Esophagus squamous epithelium (tissue), 5 donors: Measurements from ENCODE around the gene CTBS. TPM values are rescaled to one million over a fixed set of nuclear protein-coding genes. Genes with fewer than 3 reads are reported as not detected.

Experiments
- DNase-seq: peaks from one replicate; lab custom pipeline; 2025; lab: John Stamatoyannopoulos, UW
- H3K27ac ChIP-seq, 4 donors: fragments of 200-600 bp; sonication (generic); one replicate each; pipeline ENCODE4 v1.5.1; 2016 to 2019; ENCODE audit warnings: mild to moderate bottlenecking in 1 of 4
- H3K27me3 ChIP-seq, 4 donors: fragments of 200-600 bp; sonication (generic); 1 replicate in 3 of 4; 2 replicates in 1 of 4; pipeline versions ENCODE4 v1.5.1 to v1.6.0; 2017 to 2021; ENCODE audit warnings: antibody characterized with exemption in 1 of 4
- H3K36me3 ChIP-seq, 3 donors: fragments of 200-600 bp; sonication (generic); one replicate each; pipeline ENCODE4 v1.5.1; 2016 to 2019
- H3K4me1 ChIP-seq, 3 donors: fragments of 200-600 bp; sonication (generic); one replicate each; pipeline ENCODE4 v1.5.1; 2017 to 2019
- H3K4me3 ChIP-seq, 4 donors: fragments of 200-600 bp; sonication (generic); 1 replicate in 3 of 4; 2 replicates in 1 of 4; pipeline ENCODE4 v1.5.1; 2016 to 2019; ENCODE audit warnings: mild to moderate bottlenecking in 2 of 4, moderate library complexity in 1 of 4
- H3K9me3 ChIP-seq, 3 donors: fragments of 200-600 bp; sonication (generic); one replicate each; pipeline ENCODE4 v1.5.1; 2016 to 2019
- CTCF ChIP-seq, 6 experiments: fragments of 450-650 bp in 4 of 6; fragments of 200-600 bp in 2 of 6; sonication (generic) in 2 of 6; IDR thresholded peaks; one replicate each; pipeline ENCODE4 v1.5.1; 2016 to 2019; ENCODE audit warnings: antibody characterized with exemption in 6 of 6, mild to moderate bottlenecking in 4 of 6, moderate library complexity in 4 of 6
- POLR2A ChIP-seq, 4 donors: fragments of 450-650 bp; IDR thresholded peaks; one replicate each; pipeline ENCODE4 v1.6.1; 2017; ENCODE audit warnings: antibody characterized with exemption in 4 of 4, mild to moderate bottlenecking in 4 of 4, moderate library complexity in 3 of 4
- WGBS, 2 donors: methylation state at CpG; one replicate each; pipeline ENCODE4 v1.1.5; 2018; 5-methylcytosine and 5-hydroxymethylcytosine counted together
- intact Hi-C: fragments of 100-400 bp; cut with DNase I; formaldehyde crosslinking; loops from one replicate; pipeline ENCODE4 v1.15.0; 2022
- total RNA-seq, 4 donors: library from RNA; depleted of rRNA; stranded (reverse); fragments of >200 nt; gene quantifications; one replicate each; pipeline ENCODE4 v1.1.0, GENCODE V29; 2016
- donor health status: DM: yes; HTN: yes; CAD: no.

Gene CTBS
- total RNA-seq, 4 donors from 2014 or later = 4.9 to 12.0 (median 10.3) TPM

DNA sequence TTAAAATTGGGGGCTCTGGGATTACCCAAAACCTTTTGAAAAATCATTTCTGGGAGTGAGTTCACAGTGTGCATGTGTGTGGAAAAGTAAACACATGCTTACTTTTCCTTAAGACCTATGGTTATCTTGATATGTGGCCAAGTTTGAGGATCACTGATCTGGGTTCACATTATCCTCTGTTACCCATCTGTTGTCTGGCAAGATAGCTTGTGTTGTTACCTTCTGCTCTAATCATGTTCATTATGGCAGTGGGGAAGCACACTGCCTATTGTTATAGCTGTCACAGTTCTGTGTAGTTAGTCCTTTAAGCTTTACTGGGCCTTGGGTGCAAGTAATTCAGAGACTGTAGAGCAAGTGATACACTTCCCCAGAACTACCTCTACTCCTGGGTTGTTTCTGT, 5.0 kb downstream of the CTBS start:
- no peak for TF ChIP-seq POLR2A (IDR thresholded peaks at IDR 0.05)
- no peak for TF ChIP-seq CTCF (IDR thresholded peaks at IDR 0.05)
- intact Hi-C loops = no loop called here
- Histone ChIP-seq H3K27me3 (no peaks in the 10 kb centered on the region), H3K9me3 (no peaks in the 10 kb centered on the region), H3K4me1 (peaks cover 10 to 44% (median 18%) of the 10 kb centered on the region in 3 donors), H3K4me3 (no peak overlapping the region), H3K27ac (no peak overlapping the region), H3K36me3 (peaks cover 0 to 50% (median 3%) of the 10 kb centered on the region in 3 donors)
- DNase-seq = no peak

GRCh38 chr1:84550826-84551225, 23.4 kb downstream of the CTBS start:
- Histone ChIP-seq H3K36me3 (peaks cover 0 to 17% (median 0%) of the 10 kb centered on the region in 3 donors), H3K4me3 (no peak overlapping the region), H3K27me3 (no peaks in the 10 kb centered on the region), H3K27ac (no peak overlapping the region), H3K4me1 (no peaks in the 10 kb centered on the region), H3K9me3 (no peaks in the 10 kb centered on the region)
- intact Hi-C loops = no loop called here
- no peak for TF ChIP-seq CTCF (IDR thresholded peaks at IDR 0.05)
- TF ChIP-seq POLR2A (IDR thresholded peaks at IDR 0.05) = no peak
- WGBS, 2 donors = 79 to 80% methylated on average over 2 of the region's 2 CpGs
- DNase-seq = no peak

GRCh38 chr1:84541679-84542078, 32.6 kb downstream of the CTBS start:
- Histone ChIP-seq H3K36me3 (peaks cover 0 to 21% (median 0%) of the 10 kb centered on the region in 3 donors), H3K4me3 (no peak overlapping the region), H3K4me1 (no peaks in the 10 kb centered on the region), H3K9me3 (no peaks in the 10 kb centered on the region), H3K27ac (no peak overlapping the region), H3K27me3 (no peaks in the 10 kb centered on the region)
- TF ChIP-seq POLR2A (IDR thresholded peaks at IDR 0.05) (no peak), CTCF (IDR thresholded peaks at IDR 0.05) (peak in 2 of 6 experiments; percentile 4 to 29)
- WGBS, 2 donors = 89 to 90% methylated on average over 4 of the region's 4 CpGs
- intact Hi-C loops = no loop called here
- DNase-seq = no peak

DNA sequence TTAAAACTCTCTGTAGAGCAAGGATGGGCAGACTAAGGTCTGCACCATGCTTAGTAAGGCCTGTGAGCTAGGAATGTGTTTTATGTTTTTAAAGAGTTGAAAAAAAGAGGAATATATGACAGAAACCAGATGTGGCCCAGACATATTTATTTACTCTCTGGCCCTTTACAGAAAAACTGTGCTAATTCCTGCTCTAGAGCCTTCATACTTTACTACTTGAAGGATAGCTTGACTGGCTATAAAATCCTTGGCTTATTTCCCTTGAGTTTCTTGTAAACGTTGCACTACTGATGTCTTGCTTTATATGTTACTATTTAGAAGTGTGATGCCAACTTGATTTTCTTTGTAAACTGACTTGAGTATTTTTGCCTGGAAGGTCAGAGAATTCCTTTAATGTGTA, 33.5 kb downstream of the CTBS start:
- no peaks in the 10 kb centered on the region for H3K27me3 ChIP-seq
- TF ChIP-seq POLR2A (IDR thresholded peaks at IDR 0.05) (no peak), CTCF (IDR thresholded peaks at IDR 0.05) (no peak)
- H3K36me3 ChIP-seq = peaks cover 0 to 21% (median 0%) of the 10 kb centered on the region in 3 donors
- H3K27ac ChIP-seq = no peak overlapping the region
- WGBS, 2 donors = 32 to 42% methylated on average over 1 of the region's 1 CpG
- DNase-seq = no peak
- no peaks in the 10 kb centered on the region for H3K4me1 ChIP-seq
- no peak overlapping the region for H3K4me3 ChIP-seq
- H3K9me3 ChIP-seq = no peaks in the 10 kb centered on the region
- intact Hi-C loops = no loop called here

- no peak for DNase-seq
- intact Hi-C loops = no loop called here
- no peaks in the 10 kb centered on the region for H3K27me3 ChIP-seq
- no peaks in the 10 kb centered on the region for H3K9me3 ChIP-seq
- 38 to 51% methylated on average over 3 of the region's 3 CpGs for WGBS, 2 donors
- H3K4me1 ChIP-seq = no peaks in the 10 kb centered on the region
- H3K27ac ChIP-seq = no peak overlapping the region
- peaks cover 0 to 21% (median 0%) of the 10 kb centered on the region in 3 donors for H3K36me3 ChIP-seq
- no peak overlapping the region for H3K4me3 ChIP-seq
- no peak for TF ChIP-seq POLR2A (IDR thresholded peaks at IDR 0.05)
Measured at GRCh38 chr1:84539972-84540371, 34.3 kb downstream of the CTBS start.

- TF ChIP-seq POLR2A (IDR thresholded peaks at IDR 0.05) (no peak), CTCF (IDR thresholded peaks at IDR 0.05) (no peak)
- DNase-seq = no peak
- Histone ChIP-seq H3K9me3 (no peaks in the 10 kb centered on the region), H3K27ac (no peak overlapping the region), H3K4me3 (no peak overlapping the region), H3K36me3 (peaks cover 0 to 20% (median 0%) of the 10 kb centered on the region in 3 donors), H3K4me1 (no peaks in the 10 kb centered on the region), H3K27me3 (no peaks in the 10 kb centered on the region)
- intact Hi-C loops = no loop called here
Measured at GRCh38 chr1:84538599-84538998, 35.6 kb downstream of the CTBS start.
